ENCODE data around the gene PRPS1.
"Not testable (repeated sequence)": the region's sequence is repeated elsewhere in the genome, so short reads cannot be mapped to it uniquely, and the experiment has no call there.

Gene PRPS1

GRCh38 chrX:107627838-107628661 lies at the start of gene PRPS1:
Gene PRPS1, plus strand, starts transcription at chrX:107628510. Its CDS starts 119 bp downstream, at chrX:107628629.
- peak; percentile 82 for DNase-seq

- DNase-seq: no peak
Measured at GRCh38 chrX:107579956-107580355, 48.4 kb upstream of the PRPS1 start.

GRCh38 chrX:107581923-107582322 lies 46.4 kb upstream of the PRPS1 start:
- DNase-seq: no peak

DNA sequence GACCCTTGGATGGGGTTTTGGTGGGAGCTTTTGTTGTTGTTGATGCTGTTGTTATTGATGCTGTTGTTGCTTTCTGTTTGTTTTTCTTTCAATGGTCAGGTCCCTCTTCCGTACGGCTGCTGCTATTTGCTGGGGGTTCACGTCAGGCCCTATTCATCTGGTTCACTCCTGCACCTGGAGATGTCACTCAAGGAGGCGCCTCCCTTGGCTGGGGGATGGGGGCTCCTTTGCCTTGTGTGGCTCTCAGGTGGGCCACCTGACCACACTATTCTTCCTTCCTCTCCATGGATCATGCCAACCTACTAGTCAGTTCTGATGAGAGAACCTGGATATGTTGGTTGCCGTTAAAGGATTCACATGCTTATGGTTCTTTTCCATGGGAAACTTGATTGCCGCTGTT lies 39.1 kb upstream of the PRPS1 start:
- no peak for DNase-seq

- DNase-seq: no peak
Measured at GRCh38 chrX:107596651-107597050, 31.7 kb upstream of the PRPS1 start.

- no peak for DNase-seq
Measured at GRCh38 chrX:107597264-107597663, 31.0 kb upstream of the PRPS1 start.

- DNase-seq: no peak
Measured at GRCh38 chrX:107597791-107598190, 30.5 kb upstream of the PRPS1 start.

DNA sequence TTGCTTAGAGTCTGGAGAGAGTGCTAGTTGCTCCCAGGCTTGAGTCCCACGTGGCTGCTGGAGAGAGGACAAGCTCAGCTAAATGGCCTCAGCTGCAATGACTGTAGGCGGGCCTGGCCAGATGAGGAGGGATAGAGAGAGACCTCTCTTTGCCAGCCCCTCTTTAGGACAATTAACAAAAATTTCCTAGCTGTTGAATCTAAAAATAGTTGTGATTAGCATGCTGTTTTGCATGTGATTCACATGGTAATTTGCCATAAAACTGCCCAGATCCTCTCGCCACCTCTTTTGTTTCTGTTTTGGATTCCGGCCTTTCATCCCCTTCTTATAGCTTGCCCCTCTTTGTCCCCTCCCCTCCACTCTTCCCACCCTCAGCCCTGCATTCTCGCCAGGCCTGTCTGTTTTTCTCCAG lies 28.9 kb upstream of the PRPS1 start:
- DNase-seq: no peak

DNA sequence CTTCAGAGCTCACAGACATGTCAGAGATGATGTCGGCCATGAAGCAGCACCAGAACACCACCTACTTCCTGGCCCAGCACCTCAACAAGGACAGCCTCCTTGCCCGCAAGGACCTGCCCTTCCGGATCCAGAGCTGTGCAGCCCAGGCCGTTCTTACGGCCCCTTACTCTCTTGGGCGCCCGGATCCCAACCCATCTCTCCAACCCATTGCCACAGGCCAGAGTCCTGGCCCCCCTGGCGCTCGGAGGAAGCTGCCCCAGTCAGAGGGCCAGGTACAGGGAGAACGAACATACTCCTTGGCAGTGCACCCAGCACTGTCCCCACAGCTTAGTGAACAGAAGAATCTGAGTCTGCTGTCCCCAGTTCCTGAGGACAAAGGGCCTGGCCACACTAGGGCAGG lies 27.9 kb upstream of the PRPS1 start:
- no peak for DNase-seq

GRCh38 chrX:107601326-107601725 lies 27.0 kb upstream of the PRPS1 start:
- no peak for DNase-seq

GRCh38 chrX:107601759-107602158 lies 26.6 kb upstream of the PRPS1 start:
- DNase-seq: no peak

DNA sequence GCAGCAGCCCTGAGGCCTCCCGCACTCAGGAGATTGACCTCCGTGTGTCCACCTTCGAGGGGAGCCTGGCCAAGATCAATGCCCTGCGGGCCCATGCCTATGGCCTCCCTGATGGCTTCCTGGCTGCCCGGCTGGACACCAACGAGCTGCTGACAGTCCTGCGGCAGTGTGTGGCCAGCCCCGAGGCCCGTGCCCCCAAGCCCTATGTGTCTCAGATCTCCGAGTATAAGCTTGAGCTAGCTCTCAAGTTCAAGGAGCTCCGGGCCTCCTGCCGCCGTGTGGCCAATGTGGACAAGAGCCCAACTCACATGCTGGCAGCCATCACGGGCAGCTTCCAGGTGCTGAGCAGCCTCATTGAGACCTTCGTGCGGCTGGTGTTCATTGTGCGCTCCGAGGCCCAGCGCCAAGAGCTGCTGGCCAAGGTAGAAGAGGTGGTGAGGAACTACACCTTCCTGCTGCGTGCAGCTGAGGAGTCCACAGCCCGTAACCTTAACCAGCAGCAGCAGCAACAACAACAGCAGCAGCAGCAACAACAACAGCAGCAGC lies 25.5 kb upstream of the PRPS1 start:
- DNase-seq: no peak

GRCh38 chrX:107603429-107604159 lies 24.7 kb upstream of the PRPS1 start:
- no peak for DNase-seq

- not testable (repeated sequence) for DNase-seq
Measured at GRCh38 chrX:107609061-107609460, 19.2 kb upstream of the PRPS1 start.

DNA sequence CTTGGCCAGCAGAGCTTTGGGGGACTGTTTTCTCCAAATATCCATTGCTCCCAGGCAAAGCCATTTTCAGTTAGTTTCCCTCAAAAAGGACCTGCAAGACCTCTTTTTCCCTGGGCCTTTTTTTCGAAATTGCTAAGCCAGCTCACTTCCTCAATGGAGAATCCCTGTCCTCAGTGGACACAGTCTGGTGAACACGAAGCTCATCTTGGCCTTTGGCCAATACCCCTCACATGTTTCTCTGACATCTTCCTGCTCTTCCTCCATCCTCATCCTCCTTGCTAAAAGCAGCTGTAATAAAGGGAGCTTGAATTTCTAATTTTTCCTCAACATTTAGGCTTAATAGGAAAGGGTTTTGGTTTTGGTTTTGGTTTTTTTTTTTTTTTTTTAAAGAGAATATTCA lies 17.6 kb upstream of the PRPS1 start:
- DNase-seq: no peak

- DNase-seq: no peak
Measured at GRCh38 chrX:107619885-107620322, 8.4 kb upstream of the PRPS1 start.

DNA sequence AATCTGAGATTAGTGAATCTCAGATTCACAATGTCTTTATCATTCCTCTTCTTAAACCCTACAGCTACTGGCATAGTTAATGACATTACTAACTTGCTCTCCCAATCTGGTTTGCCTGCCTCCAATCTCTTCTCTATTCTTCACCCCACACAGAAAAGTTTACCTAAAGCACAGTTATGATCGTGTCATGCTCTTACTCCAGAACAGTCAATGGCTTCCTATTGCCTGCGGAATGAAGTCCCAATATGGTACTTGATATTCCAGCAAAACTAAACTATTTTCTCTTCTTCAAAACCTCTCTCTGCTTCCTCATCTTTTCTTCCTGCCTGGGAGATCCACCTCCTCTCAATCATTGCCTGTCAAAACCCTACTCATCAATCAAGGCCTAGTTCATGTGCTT lies 3.4 kb upstream of the PRPS1 start:
- DNase-seq: no peak

DNA sequence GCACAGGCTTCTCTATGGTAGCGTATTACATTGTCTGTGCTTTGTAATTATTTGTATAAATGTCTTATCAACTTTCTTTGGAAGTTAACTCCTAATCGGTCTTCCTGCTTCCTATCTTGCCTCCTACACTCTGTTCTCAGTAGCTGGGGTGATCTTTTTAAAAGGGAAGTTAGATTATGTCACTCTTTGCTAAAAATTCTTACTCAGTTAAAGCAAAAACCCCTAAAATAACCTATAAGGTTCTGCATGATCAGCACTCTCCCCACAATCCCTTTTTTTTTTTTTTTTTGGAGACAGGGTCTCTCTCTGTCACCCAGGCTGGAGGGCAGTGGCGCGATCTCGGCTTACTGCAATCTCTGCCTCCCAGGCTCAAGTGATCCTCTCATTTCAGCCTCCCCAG lies 2.6 kb upstream of the PRPS1 start:
- DNase-seq: no peak

DNA sequence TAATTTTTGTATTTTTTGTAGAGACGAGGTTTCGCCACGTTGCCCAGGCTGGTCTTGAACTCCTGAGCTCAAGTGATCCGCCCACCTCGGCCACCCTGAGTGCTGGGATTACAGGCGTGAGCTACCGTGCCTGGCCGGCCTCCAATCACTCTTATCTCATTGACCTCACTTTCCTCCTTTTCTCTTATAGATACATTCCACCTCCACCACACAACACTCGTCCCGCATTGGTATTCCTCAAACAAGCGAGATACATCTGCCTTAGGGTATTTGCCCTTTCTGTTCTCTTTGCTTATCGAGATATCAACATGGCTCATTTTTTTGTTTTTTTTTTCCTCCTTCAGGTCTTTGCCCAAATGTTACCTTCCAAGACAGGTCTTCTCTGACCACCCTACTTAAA lies 1.8 kb upstream of the PRPS1 start:
- no peak for DNase-seq

- DNase-seq: no peak
Measured at GRCh38 chrX:107626916-107627315, 1.4 kb upstream of the PRPS1 start.

DNA sequence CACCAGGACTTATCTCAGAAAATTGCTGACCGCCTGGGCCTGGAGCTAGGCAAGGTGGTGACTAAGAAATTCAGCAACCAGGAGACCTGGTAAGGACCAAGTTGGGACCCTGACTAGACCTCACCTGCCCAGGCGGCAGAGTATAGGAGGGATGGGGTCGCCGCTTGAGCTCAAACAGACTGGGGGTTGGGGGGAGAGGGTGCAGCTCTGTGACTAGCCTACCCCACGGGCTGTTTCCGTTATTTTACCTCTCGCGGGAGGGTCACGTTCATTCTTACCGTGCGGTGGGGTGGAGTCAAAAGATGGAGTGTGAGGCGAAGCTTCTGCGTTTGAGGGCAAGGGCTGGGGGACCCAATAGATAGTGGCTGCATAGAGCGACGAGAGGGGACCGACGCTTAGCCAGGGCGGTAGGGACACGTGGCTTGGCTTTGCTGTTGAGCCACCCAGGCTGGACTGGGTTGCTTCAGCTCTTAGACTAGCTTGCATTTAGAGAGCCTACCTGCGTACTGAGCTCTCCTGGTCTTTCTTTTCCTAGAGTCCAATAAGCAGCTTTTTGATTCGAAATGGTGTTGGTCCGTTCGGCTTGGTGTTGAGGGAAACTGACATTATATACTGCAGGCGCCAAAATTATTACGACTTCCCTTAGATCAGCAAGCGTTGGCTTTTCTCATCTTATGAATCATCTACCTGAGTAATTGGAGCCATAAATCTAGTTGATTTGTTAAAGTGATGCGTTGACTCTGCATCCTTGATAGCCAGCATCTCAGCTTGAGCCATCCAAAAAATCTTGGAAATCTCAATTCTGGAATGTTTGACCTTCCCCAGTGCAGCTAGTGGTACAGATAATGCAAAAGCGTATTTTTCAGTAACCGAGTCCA lies 591 bp downstream of the PRPS1 start:
- peak; percentile 28 for DNase-seq

- DNase-seq: no peak
Measured at GRCh38 chrX:107629540-107629909, 1.2 kb downstream of the PRPS1 start.
